Measurements from ENCODE around the gene GNG4. TPM values are rescaled to one million over a fixed set of nuclear protein-coding genes. Genes with fewer than 3 reads are reported as not detected.
A peak's percentile ranks its signal among the peaks of the same experiment; 100 is the strongest.
"Not testable (repeated sequence)": the region's sequence is repeated elsewhere in the genome, so short reads cannot be mapped to it uniquely, and the experiment has no call there.

Gene GNG4
- total and polyA plus RNA-seq, 12 donors = 0.04 to 0.15 (median 0.06) TPM; not detected in 9

DNA sequence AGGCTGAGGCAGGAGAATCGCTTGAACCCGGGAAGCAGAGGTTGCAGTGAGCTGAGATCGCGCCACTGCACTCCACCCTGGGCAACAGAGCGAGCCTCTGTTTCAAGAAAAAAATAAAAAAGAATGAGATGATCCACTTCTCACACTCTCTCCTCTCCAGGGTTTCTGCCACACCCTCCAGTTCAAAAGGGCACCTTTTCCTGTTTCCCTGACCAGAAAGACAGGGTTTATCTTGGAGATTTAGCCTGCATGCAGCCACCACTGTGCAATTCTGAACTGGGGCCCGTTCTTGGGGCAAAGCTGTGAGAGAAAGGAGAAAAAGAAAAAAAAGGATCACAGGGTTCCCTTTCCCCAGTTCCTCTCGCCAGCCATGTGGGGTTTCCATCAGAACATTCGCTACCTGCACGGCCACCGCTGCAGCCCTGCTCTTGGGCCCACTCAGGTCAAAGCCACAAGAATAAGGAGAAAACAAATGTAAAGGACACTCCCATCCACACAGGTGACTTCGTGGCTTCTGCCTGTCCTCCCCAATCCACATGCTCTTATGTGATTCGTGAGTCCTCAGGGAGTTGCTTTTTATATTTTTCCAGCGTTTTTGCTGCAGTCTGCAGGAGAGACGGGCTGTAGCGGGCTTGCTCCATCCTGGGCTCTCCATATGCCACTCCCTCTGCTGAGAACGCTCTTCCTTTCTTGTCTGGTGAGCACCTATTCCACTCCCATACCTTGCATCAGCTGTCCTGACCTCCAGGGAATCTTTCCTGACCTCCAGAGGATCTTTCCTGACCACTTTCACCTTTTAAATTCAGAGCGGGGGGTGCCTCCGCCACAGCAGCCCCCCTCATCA lies 26.4 kb downstream of the GNG4 start:
- DNase-seq (no peak), ATAC-seq (no peak)
- H3K4me3 ChIP-seq = no peak overlapping the region
- no peaks in the 10 kb centered on the region for H3K36me3 ChIP-seq
- intact Hi-C loops (cut with DNase I) = no loop called here
- TF ChIP-seq, protein P1, sequence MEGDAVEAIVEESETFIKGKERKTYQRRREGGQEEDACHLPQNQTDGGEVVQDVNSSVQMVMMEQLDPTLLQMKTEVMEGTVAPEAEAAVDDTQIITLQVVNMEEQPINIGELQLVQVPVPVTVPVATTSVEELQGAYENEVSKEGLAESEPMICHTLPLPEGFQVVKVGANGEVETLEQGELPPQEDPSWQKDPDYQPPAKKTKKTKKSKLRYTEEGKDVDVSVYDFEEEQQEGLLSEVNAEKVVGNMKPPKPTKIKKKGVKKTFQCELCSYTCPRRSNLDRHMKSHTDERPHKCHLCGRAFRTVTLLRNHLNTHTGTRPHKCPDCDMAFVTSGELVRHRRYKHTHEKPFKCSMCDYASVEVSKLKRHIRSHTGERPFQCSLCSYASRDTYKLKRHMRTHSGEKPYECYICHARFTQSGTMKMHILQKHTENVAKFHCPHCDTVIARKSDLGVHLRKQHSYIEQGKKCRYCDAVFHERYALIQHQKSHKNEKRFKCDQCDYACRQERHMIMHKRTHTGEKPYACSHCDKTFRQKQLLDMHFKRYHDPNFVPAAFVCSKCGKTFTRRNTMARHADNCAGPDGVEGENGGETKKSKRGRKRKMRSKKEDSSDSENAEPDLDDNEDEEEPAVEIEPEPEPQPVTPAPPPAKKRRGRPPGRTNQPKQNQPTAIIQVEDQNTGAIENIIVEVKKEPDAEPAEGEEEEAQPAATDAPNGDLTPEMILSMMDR (IDR thresholded peaks at IDR 0.05) = no peak
- peaks cover 0 to 15% (median 11%) of the 10 kb centered on the region in 7 donors for H3K27me3 ChIP-seq
- H3K27ac ChIP-seq = no peak overlapping the region
- H3K4me1 ChIP-seq = peaks cover 0 to 17% (median 5%) of the 10 kb centered on the region in 9 donors
- 76 to 79% methylated on average over 18 of the region's 18 CpGs for WGBS, 2 donors
- H3K9me3 ChIP-seq = no peaks in the 10 kb centered on the region

DNA sequence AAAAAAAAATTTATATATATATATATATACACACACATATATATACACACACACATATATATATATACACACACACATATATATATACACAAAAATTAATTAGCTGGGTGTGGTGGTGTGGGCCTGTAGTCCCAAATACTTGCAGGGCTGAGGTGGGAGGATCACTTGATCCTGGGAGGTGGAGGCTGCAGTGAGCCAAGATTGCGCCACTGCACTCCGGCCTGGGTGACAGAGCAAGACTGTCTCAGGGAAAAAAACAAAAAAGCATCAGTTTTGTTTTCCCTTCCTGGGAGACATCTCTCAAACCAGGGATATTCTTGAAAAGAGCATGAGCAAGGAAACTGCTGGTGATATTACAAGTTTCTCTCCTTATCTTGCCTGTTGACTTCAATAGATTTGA lies 30.4 kb downstream of the GNG4 start:
- DNase-seq; H3K4me3 ChIP-seq; H3K9me3 ChIP-seq; intact Hi-C loops (cut with DNase I); ATAC-seq; H3K27ac ChIP-seq; H3K36me3 ChIP-seq: not testable (repeated sequence)
- H3K4me1 ChIP-seq = peaks cover 0 to 13% (median under 1%) of the 10 kb centered on the region in 9 donors
- WGBS, 2 donors = 76 to 87% methylated on average over 2 of the region's 2 CpGs
- H3K27me3 ChIP-seq = peaks cover 0 to 19% (median 11%) of the 10 kb centered on the region in 7 donors

DNA sequence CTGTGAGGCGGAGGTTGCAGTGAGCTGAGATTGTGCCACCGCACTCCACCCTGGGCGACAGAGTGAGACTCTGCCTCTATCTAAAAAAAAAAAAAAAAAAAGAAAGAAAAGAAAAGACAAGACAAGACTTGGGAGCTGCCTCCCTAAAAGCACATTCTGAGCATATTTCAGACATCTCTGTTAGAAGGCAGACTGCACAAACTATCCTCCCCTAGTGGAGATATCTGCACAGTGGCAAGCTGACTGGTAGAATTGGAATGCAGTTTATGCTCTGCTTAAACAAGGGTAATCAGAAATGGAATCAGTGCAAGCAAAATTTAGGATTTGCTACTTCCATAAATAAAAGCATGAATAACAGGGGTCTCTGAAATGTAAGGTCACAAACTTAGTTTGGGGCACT lies 31.8 kb downstream of the GNG4 start:
- Histone ChIP-seq H3K4me1 (no peaks in the 10 kb centered on the region), H3K4me3 (no peak overlapping the region), H3K27me3 (peaks cover 0 to 19% (median 3%) of the 10 kb centered on the region in 7 donors), H3K9me3 (no peaks in the 10 kb centered on the region), H3K27ac (no peak overlapping the region), H3K36me3 (no peaks in the 10 kb centered on the region)
- TF ChIP-seq, protein P1 (IDR thresholded peaks at IDR 0.05) = peak in 1 of 9 donors; percentile 9
- intact Hi-C loops (cut with DNase I) = no loop called here
- 86 to 91% methylated on average over 3 of the region's 3 CpGs for WGBS, 2 donors
- DNase-seq (no peak), ATAC-seq (no peak)

DNA sequence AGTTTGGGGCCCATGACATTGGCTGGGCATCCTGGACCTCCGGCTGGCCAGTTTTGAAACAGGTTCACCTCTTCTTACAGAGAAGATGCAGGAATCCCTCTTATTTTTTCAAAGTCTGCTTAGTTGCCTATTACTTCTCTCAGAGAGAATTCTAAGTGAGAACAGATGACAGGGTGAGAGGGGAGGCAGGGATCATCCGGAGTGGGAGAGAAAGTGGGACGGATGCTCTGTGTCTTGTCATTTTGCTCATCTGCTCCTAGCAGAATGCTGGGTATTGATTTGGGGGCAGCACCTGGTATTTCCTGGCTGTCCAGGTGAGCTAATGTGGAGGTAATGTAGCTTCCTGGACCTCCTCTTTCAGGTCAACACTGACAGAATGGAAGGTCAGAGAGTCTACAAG lies 32.4 kb downstream of the GNG4 start:
- Histone ChIP-seq H3K27ac (no peak overlapping the region), H3K9me3 (no peaks in the 10 kb centered on the region), H3K27me3 (peaks cover 0 to 15% (median 3%) of the 10 kb centered on the region in 7 donors), H3K4me1 (no peaks in the 10 kb centered on the region), H3K4me3 (no peak overlapping the region), H3K36me3 (no peaks in the 10 kb centered on the region)
- TF ChIP-seq, protein P1 (IDR thresholded peaks at IDR 0.05) = no peak
- 81 to 87% methylated on average over 3 of the region's 3 CpGs for WGBS, 2 donors
- intact Hi-C loops (cut with DNase I) = no loop called here
- no peak for ATAC-seq
- DNase-seq = no peak

DNA sequence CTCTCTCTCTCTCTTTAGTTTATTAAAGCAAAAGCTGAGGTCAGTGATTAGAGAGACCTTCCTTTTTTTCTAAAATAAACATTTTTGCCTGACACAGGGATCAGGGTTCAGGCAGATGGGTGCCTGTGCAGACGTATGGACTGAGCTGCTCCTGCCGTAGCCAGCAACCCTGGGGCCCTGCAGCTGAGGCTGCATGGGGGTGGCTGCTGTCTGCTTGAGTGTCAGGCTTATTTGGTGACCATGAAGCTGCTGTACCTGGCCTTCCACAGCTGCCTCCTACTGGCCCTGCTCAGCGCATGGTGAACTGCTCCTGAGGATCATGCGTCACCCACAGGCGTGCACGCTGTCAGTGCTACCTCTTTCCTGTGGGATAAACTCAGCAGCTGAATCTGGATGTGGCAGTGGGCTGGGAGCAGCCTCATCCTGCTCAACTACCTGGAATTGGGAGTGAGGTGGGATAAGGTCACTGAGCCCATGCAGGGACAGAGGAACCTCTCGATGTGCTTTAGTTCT lies 35.1 kb downstream of the GNG4 start:
- Histone ChIP-seq H3K4me1 (no peaks in the 10 kb centered on the region), H3K36me3 (no peaks in the 10 kb centered on the region), H3K9me3 (no peaks in the 10 kb centered on the region), H3K27ac (no peak overlapping the region), H3K4me3 (no peak overlapping the region), H3K27me3 (peaks cover 0 to 11% (median 0%) of the 10 kb centered on the region in 7 donors)
- 77 to 82% methylated on average over 7 of the region's 7 CpGs for WGBS, 2 donors
- TF ChIP-seq, protein P1 (IDR thresholded peaks at IDR 0.05) = no peak
- intact Hi-C loops (cut with DNase I) = no loop called here
- ATAC-seq (no peak), DNase-seq (no peak)

All from heart right ventricle (tissue), 16 donors.